GM12878 (cell line): ENCODE results near the gene AGBL1. TPM values are rescaled to one million over a fixed set of nuclear protein-coding genes. Genes with fewer than 3 reads are reported as not detected.

Experiments used
- ATAC-seq: fragments of 200-7000 bp; cut with Tn5 transposase; 3 replicates; pipeline ENCODE4 v1.9.1; 2020; ENCODE audit warnings: mild to moderate bottlenecking, moderate library complexity
- BruUV-seq: library from RNA; stranded (reverse); fragments of 400-500 nt; replicated peaks from 2 replicates; lab custom pipeline; 2021; lab: Mats Ljungman, UMichigan
- CTCF ChIA-PET: fragments of 300-600 bp; sonication (Branson Sonifier 250); formaldehyde crosslinking; extraction: SDS; loops from one replicate; lab custom pipeline; 2021; ENCODE audit warnings: inconsistent platforms; lab: Yijun Ruan, JAX
- POLR2A ChIA-PET: fragments of 350-600 bp; formaldehyde crosslinking; extraction: SDS; loops from one replicate; lab custom pipeline; 2021; ENCODE audit warnings: inconsistent platforms; lab: Charles Lee
- RAD21 ChIA-PET: fragments of 300-600 bp; sonication (Branson Sonifier 250); formaldehyde crosslinking; loops from one replicate; lab custom pipeline; 2023; ENCODE audit warnings: antibody characterized with exemption; ENCODE audit not compliant: unreplicated experiment; lab: Charles Lee
- SMC1A ChIA-PET: fragments of 300-600 bp; sonication (Branson Sonifier 250); formaldehyde crosslinking; loops from one replicate; lab custom pipeline; 2023; ENCODE audit not compliant: unreplicated experiment, uncharacterized antibody; lab: Charles Lee
- DNase-seq: peaks from one replicate; pipeline ENCODE4 v3.0.0-alpha.2; 2011; ENCODE audit warnings: low read depth, low spot score
- FAIRE-seq: peaks from 3 replicates; lab custom pipeline; 2011; peaks lifted over from hg19 to GRCh38; lab: Jason Lieb, UNC
- H2AFZ ChIP-seq: 2 replicates; pipeline ENCODE4 v1.6.0; 2011; ENCODE audit warnings: low read depth, low read length, control low read depth; ENCODE audit not compliant: control insufficient read depth
- H3K27ac ChIP-seq: 2 replicates; pipeline ENCODE4 v1.5.1; 2011; ENCODE audit warnings: control low read depth; ENCODE audit not compliant: control insufficient read depth, insufficient read depth
- H3K27me3 ChIP-seq, 2 experiments: replicated peaks in 1 of 2; 2 replicates each; pipeline versions ENCODE4 v1.6.0 to v1.6.1; 2011; ENCODE audit warnings: low read length in 1 of 2; ENCODE audit not compliant: control insufficient read depth in 2 of 2, insufficient read depth in 2 of 2
- H3K36me3 ChIP-seq, 2 experiments: 2 replicates each; pipeline ENCODE4 v1.5.1; 2011; ENCODE audit warnings: low read length in 1 of 2; ENCODE audit not compliant: control insufficient read depth in 2 of 2, insufficient read depth in 2 of 2
- H3K4me1 ChIP-seq: 2 replicates; pipeline ENCODE4 v1.6.1; 2011; ENCODE audit warnings: mild to moderate bottlenecking, low read length, moderate library complexity, mixed read lengths; ENCODE audit not compliant: control insufficient read depth, insufficient read depth
- H3K4me2 ChIP-seq: 2 replicates; pipeline ENCODE4 v1.6.0; 2011; ENCODE audit warnings: control low read depth; ENCODE audit not compliant: control insufficient read depth, insufficient read depth
- H3K4me3 ChIP-seq: fragments of 200-600 bp; sonication (generic); 2 replicates; pipeline ENCODE4 v1.5.1; 2016
- H3K79me2 ChIP-seq: 2 replicates; pipeline ENCODE4 v1.6.0; 2011; ENCODE audit warnings: low read length; ENCODE audit not compliant: control insufficient read depth, insufficient read depth
- H3K9ac ChIP-seq: 2 replicates; pipeline ENCODE4 v1.8.0; 2011; ENCODE audit warnings: low read length, control low read depth, mixed read lengths; ENCODE audit not compliant: control insufficient read depth, insufficient read depth
- H3K9me3 ChIP-seq: replicated peaks from 3 replicates; pipeline ENCODE4 v1.5.1; 2011; ENCODE audit warnings: mild to moderate bottlenecking, low read length; ENCODE audit not compliant: control insufficient read depth, insufficient read depth
- H4K20me1 ChIP-seq: 2 replicates; pipeline ENCODE4 v1.6.0; 2011; ENCODE audit not compliant: control insufficient read depth, insufficient read depth
- ATF7 ChIP-seq: fragments of 450-650 bp; IDR thresholded peaks from 2 replicates; pipeline ENCODE4 v1.6.1; 2016; ENCODE audit warnings: low read depth, mild to moderate bottlenecking
- BHLHE40 ChIP-seq, 2 experiments: fragments of 450-650 bp in 1 of 2; IDR thresholded peaks; 2 replicates each; pipeline ENCODE4 v1.6.1; 2011 to 2017; ENCODE audit warnings: low read depth in 2 of 2, borderline replicate concordance in 1 of 2, improper control_type of control experiment in 1 of 2, low read length in 1 of 2, mild to moderate bottlenecking in 1 of 2
- CBFB ChIP-seq: IDR thresholded peaks from 2 replicates; pipeline ENCODE4 v1.6.1; 2016; ENCODE audit warnings: antibody characterized with exemption, low read depth
- CREM ChIP-seq: IDR thresholded peaks from 2 replicates; pipeline ENCODE4 v1.6.1; 2014; ENCODE audit warnings: antibody characterized with exemption, low read depth
- NFIC ChIP-seq: IDR thresholded peaks from 2 replicates; pipeline ENCODE4 v1.6.1; 2012; ENCODE audit warnings: low read depth, mild to moderate bottlenecking, inconsistent platforms, low read length, moderate library complexity
- NFYB ChIP-seq: IDR thresholded peaks from 2 replicates; pipeline ENCODE4 v1.6.1; 2011; ENCODE audit warnings: low read depth, mild to moderate bottlenecking, low read length, improper control_type of control experiment, moderate library complexity; ENCODE audit not compliant: insufficient read depth
- POLR2A ChIP-seq: IDR thresholded peaks from 2 replicates; pipeline ENCODE4 v1.6.1; 2011; ENCODE audit warnings: low read depth, mild to moderate bottlenecking, low read length
- POU2F2 ChIP-seq: IDR thresholded peaks from 3 replicates; pipeline ENCODE4 v1.6.1; 2011; ENCODE audit warnings: low read depth, mild to moderate bottlenecking, low read length, borderline replicate concordance
- RAD21 ChIP-seq: IDR thresholded peaks from 2 replicates; pipeline ENCODE4 v1.6.1; 2011; ENCODE audit warnings: mild to moderate bottlenecking, low read depth, low read length, moderate library complexity; ENCODE audit not compliant: insufficient read depth
- RBBP5 ChIP-seq: fragments of 200-600 bp; sonication (generic); conservative IDR thresholded peaks from 2 replicates; pipeline ENCODE4 v1.6.1; 2016
- SIN3A ChIP-seq: IDR thresholded peaks from 2 replicates; pipeline ENCODE4 v1.6.1; 2012; ENCODE audit warnings: low read depth, low read length, improper control_type of control experiment
- SREBF1 ChIP-seq: IDR thresholded peaks from 2 replicates; pipeline ENCODE4 v1.6.1; 2012; ENCODE audit warnings: mild to moderate bottlenecking, low read length
- SRF ChIP-seq, 2 experiments: IDR thresholded peaks; 2 replicates each; pipeline ENCODE4 v1.6.1; 2011; ENCODE audit warnings: low read depth in 2 of 2, low read length in 2 of 2, mild to moderate bottlenecking in 1 of 2, moderate library complexity in 1 of 2
- WGBS: methylation state at CpG from one replicate; pipeline ENCODE4 v1.1.6; 2016; ENCODE audit warnings: low lambda C conversion rate; ENCODE audit not compliant: insufficient replicate concordance, insufficient coverage; ENCODE audit errors: missing lambda C conversion rate; 5-methylcytosine and 5-hydroxymethylcytosine counted together
- in situ Hi-C: fragments of 300-500 bp; cut with MboI; formaldehyde crosslinking; loops from 9 replicates; pipeline ENCODE4 v1.14.3; 2018; ENCODE audit warnings: mixed read lengths
- intact Hi-C: fragments of 100-400 bp; cut with micrococcal nuclease; formaldehyde crosslinking; loops from one replicate; pipeline ENCODE4 v1.14.2; 2022; ENCODE audit not compliant: unreplicated experiment
- polyA plus RNA-seq, 11 experiments: library from polyadenylated mRNA; depleted of rRNA in 4 of 11; unstranded in 6 of 11; stranded (reverse) in 5 of 11; fragments of >200 nt; fragmentation: Nextera tagmentation in 4 of 11; fragmentation: Illumina TruSeq in 1 of 11; extraction: Ambion mirVana in 4 of 11; extraction: Trizol in 1 of 11; gene quantifications; 1 replicate in 1 of 11; 2 replicates in 10 of 11; pipeline versions ENCODE4 v1.2.1 to v1.2.3, GENCODE V29; 2011 to 2016; ENCODE audit warnings: inconsistent platforms in 2 of 11, missing spikeins in 2 of 11, low read depth in 1 of 11
- total RNA-seq, 4 experiments: library from RNA; depleted of rRNA in 3 of 4; stranded (reverse); fragments of >200 nt in 3 of 4; fragmentation: Illumina TruSeq in 1 of 4; extraction: Trizol in 1 of 4; gene quantifications; 2 replicates each; pipeline versions ENCODE4 v1.2.1 to v1.2.3, GENCODE V29; 2013 to 2021
- TF ChIP-seq, protein P1 (sequence below): fragments of 450-650 bp; formaldehyde crosslinking; IDR thresholded peaks from 2 replicates; pipeline ENCODE4 v1.5.0; 2022; ENCODE audit warnings: mild to moderate bottlenecking, missing genetic modification characterization
- TF ChIP-seq, protein P2 (sequence below): fragments of 450-650 bp; IDR thresholded peaks from 2 replicates; pipeline ENCODE4 v1.6.1; 2016; ENCODE audit warnings: mild to moderate bottlenecking

Gene AGBL1
- total and polyA plus RNA-seq, 10 of the 15 experiments (the other 5 are each of a cell fraction or from before 2014, with no cell fraction given) = not detected

- TF ChIP-seq, protein P1, sequence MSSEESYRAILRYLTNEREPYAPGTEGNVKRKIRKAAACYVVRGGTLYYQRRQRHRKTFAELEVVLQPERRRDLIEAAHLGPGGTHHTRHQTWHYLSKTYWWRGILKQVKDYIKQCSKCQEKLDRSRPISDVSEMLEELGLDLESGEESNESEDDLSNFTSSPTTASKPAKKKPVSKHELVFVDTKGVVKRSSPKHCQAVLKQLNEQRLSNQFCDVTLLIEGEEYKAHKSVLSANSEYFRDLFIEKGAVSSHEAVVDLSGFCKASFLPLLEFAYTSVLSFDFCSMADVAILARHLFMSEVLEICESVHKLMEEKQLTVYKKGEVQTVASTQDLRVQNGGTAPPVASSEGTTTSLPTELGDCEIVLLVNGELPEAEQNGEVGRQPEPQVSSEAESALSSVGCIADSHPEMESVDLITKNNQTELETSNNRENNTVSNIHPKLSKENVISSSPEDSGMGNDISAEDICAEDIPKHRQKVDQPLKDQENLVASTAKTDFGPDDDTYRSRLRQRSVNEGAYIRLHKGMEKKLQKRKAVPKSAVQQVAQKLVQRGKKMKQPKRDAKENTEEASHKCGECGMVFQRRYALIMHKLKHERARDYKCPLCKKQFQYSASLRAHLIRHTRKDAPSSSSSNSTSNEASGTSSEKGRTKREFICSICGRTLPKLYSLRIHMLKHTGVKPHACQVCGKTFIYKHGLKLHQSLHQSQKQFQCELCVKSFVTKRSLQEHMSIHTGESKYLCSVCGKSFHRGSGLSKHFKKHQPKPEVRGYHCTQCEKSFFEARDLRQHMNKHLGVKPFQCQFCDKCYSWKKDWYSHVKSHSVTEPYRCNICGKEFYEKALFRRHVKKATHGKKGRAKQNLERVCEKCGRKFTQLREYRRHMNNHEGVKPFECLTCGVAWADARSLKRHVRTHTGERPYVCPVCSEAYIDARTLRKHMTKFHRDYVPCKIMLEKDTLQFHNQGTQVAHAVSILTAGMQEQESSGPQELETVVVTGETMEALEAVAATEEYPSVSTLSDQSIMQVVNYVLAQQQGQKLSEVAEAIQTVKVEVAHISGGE (CRISPR knock-in tag) = no peak
- TF ChIP-seq RBBP5 (no peak), CREM (no peak)
Measured at GRCh38 chr15:86311568-86312280, 232.1 kb downstream of the AGBL1 start (continued).

GRCh38 chr15:86312486-86312885 is 232.8 kb downstream of the AGBL1 start:
- no peaks in the 10 kb centered on the region for H3K27me3 ChIP-seq
- no peaks in the 10 kb centered on the region; the same call in 2 of the 3 replicates for H3K9me3 ChIP-seq
- WGBS = 35% methylated on average over 4 of the region's 4 CpGs
- H4K20me1 ChIP-seq = no peaks in the 10 kb centered on the region
- H3K4me3 ChIP-seq = no peak overlapping the region
- H2AFZ ChIP-seq = no peak overlapping the region
- in situ Hi-C loops (no loop called here), intact Hi-C loops (no loop called here)
- ChIA-PET SMC1A (interaction anchor here (0.9 to 1.2 kb wide), 3 partner anchors 10 to 15 kb away, joined by 3 to 5 read pairs (median 5); no protein-coding TSS in a partner anchor), CTCF (interaction anchor here (1.2 to 2.4 kb wide), 4 partner anchors 8 to 80 kb away, joined by 4 to 7 read pairs (median 5); no protein-coding TSS in a partner anchor), RAD21 (interaction anchor here (1.8 kb wide), 1 partner anchor 15 kb away, joined by 5 read pairs; no protein-coding TSS in a partner anchor)
- ATAC-seq (no peak), FAIRE-seq (no peak)
- BruUV-seq = no TSS peak
- no peak overlapping the region for H3K4me2 ChIP-seq
- H3K9ac ChIP-seq = no peak overlapping the region
- no peaks in the 10 kb centered on the region for H3K79me2 ChIP-seq
- H3K4me1 ChIP-seq = no peaks in the 10 kb centered on the region
- TF ChIP-seq, protein P2, sequence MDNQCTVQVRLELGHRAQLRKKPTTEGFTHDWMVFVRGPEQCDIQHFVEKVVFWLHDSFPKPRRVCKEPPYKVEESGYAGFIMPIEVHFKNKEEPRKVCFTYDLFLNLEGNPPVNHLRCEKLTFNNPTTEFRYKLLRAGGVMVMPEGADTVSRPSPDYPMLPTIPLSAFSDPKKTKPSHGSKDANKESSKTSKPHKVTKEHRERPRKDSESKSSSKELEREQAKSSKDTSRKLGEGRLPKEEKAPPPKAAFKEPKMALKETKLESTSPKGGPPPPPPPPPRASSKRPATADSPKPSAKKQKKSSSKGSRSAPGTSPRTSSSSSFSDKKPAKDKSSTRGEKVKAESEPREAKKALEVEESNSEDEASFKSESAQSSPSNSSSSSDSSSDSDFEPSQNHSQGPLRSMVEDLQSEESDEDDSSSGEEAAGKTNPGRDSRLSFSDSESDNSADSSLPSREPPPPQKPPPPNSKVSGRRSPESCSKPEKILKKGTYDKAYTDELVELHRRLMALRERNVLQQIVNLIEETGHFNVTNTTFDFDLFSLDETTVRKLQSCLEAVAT = no peak
- no peak for TF ChIP-seq SIN3A
- no peak for TF ChIP-seq POLR2A
- no peak for TF ChIP-seq BHLHE40 (IDR thresholded peaks at IDR 0.05; ENCODE audit: borderline replicate concordance in 1 of 2, low read depth in 2 of 2, low read length in 1 of 2)
- no peak for TF ChIP-seq NFIC
- no peak for TF ChIP-seq POU2F2
- TF ChIP-seq ATF7 = no peak
- no peak for TF ChIP-seq SREBF1
- TF ChIP-seq SRF (IDR thresholded peaks at IDR 0.05; ENCODE audit: low read depth in 2 of 2, low read length in 2 of 2) = no peak
- TF ChIP-seq NFYB = no peak
- TF ChIP-seq RAD21 = no peak
- no peak for TF ChIP-seq CBFB
- TF ChIP-seq, all 136 proteins: peak for 0
- Histone ChIP-seq H3K27ac (no peak overlapping the region), H3K36me3 (no peaks in the 10 kb centered on the region)
- POLR2A ChIA-PET = no interaction called here
- DNase-seq = no peak
